HepG2 (cell line): Measurements from ENCODE around the gene C1R. TPM values are rescaled to one million over a fixed set of nuclear protein-coding genes. Genes with fewer than 3 reads are reported as not detected.

Experiments
- ATAC-seq: fragments of 200-7000 bp; cut with Tn5 transposase; 3 replicates; pipeline ENCODE4 v1.9.1; 2020; ENCODE audit warnings: mild to moderate bottlenecking, moderate library complexity
- BruUV-seq: library from RNA; stranded (reverse); fragments of 400-500 nt; replicated peaks from 2 replicates; lab custom pipeline; 2021; lab: Mats Ljungman, UMichigan
- CTCF ChIA-PET: fragments of 300-600 bp; formaldehyde crosslinking; extraction: SDS; loops from one replicate; lab custom pipeline; 2021; ENCODE audit warnings: low total read pairs, inconsistent platforms, low intra/inter-chr PET ratio; lab: Yijun Ruan, JAX
- POLR2A ChIA-PET: fragments of 350-600 bp; sonication (Branson Sonifier 250); formaldehyde crosslinking; loops from one replicate; lab custom pipeline; 2020; ENCODE audit warnings: antibody characterized with exemption, inconsistent platforms; lab: Yijun Ruan, JAX
- DNase-seq: peaks from one replicate; pipeline ENCODE4 v3.0.0-alpha.2; 2015; ENCODE audit warnings: low spot score
- FAIRE-seq: peaks from 3 replicates; lab custom pipeline; 2011; peaks lifted over from hg19 to GRCh38; lab: Jason Lieb, UNC
- H2AFZ ChIP-seq: one replicate; pipeline ENCODE4 v1.6.1; 2011; ENCODE audit warnings: low read length, inconsistent platforms
- H3K27ac ChIP-seq: fragments of 300-600 bp; 3 replicates; pipeline ENCODE4 v1.8.0; 2011; ENCODE audit warnings: mixed run types, mild to moderate bottlenecking, mixed read lengths, low read length, inconsistent platforms; ENCODE audit not compliant: insufficient read depth; ENCODE audit errors: extremely low read length
- H3K27me3 ChIP-seq, 2 experiments: fragments of 200-600 bp in 1 of 2; 2 replicates in 1 of 2; 3 replicates in 1 of 2; pipeline versions ENCODE4 v1.6.0 to v1.8.0; 2011; ENCODE audit warnings: low read length in 2 of 2, mild to moderate bottlenecking in 2 of 2, moderate library complexity in 2 of 2, inconsistent platforms in 1 of 2; ENCODE audit not compliant: insufficient read depth in 2 of 2, control insufficient read depth in 1 of 2
- H3K36me3 ChIP-seq, 2 experiments: fragments of 200-600 bp in 1 of 2; replicated peaks in 1 of 2; 2 replicates in 1 of 2; 3 replicates in 1 of 2; pipeline versions ENCODE4 v1.5.1 to v1.8.0; 2011; ENCODE audit warnings: low read length in 2 of 2, inconsistent platforms in 1 of 2; ENCODE audit not compliant: insufficient read depth in 2 of 2, control insufficient read depth in 1 of 2
- H3K4me1 ChIP-seq: 2 replicates; pipeline ENCODE4 v1.5.1; 2012; ENCODE audit warnings: low read length, inconsistent platforms; ENCODE audit not compliant: insufficient read depth
- H3K4me2 ChIP-seq: 2 replicates; pipeline ENCODE4 v1.6.0; 2011; ENCODE audit warnings: low read depth, low read length, inconsistent platforms
- H3K4me3 ChIP-seq, 3 experiments: fragments of 200-600 bp in 1 of 3; sonication (generic), shearing (Covaris generic) in 1 of 3; replicated peaks in 1 of 3; 2 replicates each; pipeline ENCODE4 v1.5.1; 2011 to 2016; ENCODE audit warnings: low read length in 3 of 3, inconsistent platforms in 2 of 3, low read depth in 2 of 3, mild to moderate bottlenecking in 2 of 3, control low read depth in 1 of 3, mixed read lengths in 1 of 3; ENCODE audit not compliant: insufficient read depth in 1 of 3
- H3K79me2 ChIP-seq: one replicate; pipeline ENCODE4 v1.6.1; 2011; ENCODE audit warnings: low read length, inconsistent platforms; ENCODE audit not compliant: insufficient read depth
- H3K9ac ChIP-seq: 2 replicates; pipeline ENCODE4 v1.6.0; 2011; ENCODE audit warnings: mild to moderate bottlenecking, low read depth, low read length, inconsistent platforms; ENCODE audit not compliant: insufficient read depth
- H3K9me3 ChIP-seq: 2 replicates; pipeline ENCODE4 v1.5.1; 2012; ENCODE audit warnings: mild to moderate bottlenecking, low read length
- H4K20me1 ChIP-seq: 2 replicates; pipeline ENCODE4 v1.6.0; 2011; ENCODE audit warnings: inconsistent platforms, mild to moderate bottlenecking, low read length, moderate library complexity; ENCODE audit not compliant: insufficient read depth
- CEBPB ChIP-seq: IDR thresholded peaks from 2 replicates; pipeline ENCODE4 v1.6.1; 2011; ENCODE audit warnings: low read depth, low read length, improper control_type of control experiment, borderline replicate concordance
- KDM2A ChIP-seq: sonication (generic); formaldehyde crosslinking; IDR thresholded peaks from 2 replicates; pipeline ENCODE4 v1.4.0; 2020; ENCODE audit warnings: low read depth, missing genetic modification reagents, borderline replicate concordance
- KDM4B ChIP-seq: sonication (generic); formaldehyde crosslinking; IDR thresholded peaks from 2 replicates; pipeline ENCODE4 v1.4.0; 2020; ENCODE audit warnings: missing genetic modification reagents
- KLF9 ChIP-seq: IDR thresholded peaks from 2 replicates; pipeline ENCODE4 v1.6.1; 2016; ENCODE audit warnings: low read depth
- SYNCRIP ChIP-seq: fragments of 200-400 bp; formaldehyde crosslinking; IDR thresholded peaks from 2 replicates; pipeline ENCODE4 v1.6.1; 2018; ENCODE audit warnings: mild to moderate bottlenecking, low read depth, low read length; ENCODE audit not compliant: insufficient read depth
- TOE1 ChIP-seq: sonication (generic); formaldehyde crosslinking; IDR thresholded peaks from 2 replicates; pipeline ENCODE4 v1.4.0; 2020; ENCODE audit warnings: mild to moderate bottlenecking, missing genetic modification reagents
- ZNF317 ChIP-seq: sonication (generic); formaldehyde crosslinking; IDR thresholded peaks from 2 replicates; pipeline ENCODE4 v1.5.0; 2020; ENCODE audit warnings: mild to moderate bottlenecking, missing genetic modification reagents
- WGBS: methylation state at CpG from one replicate; pipeline ENCODE4 v1.1.6; 2017; ENCODE audit warnings: low lambda C conversion rate; 5-methylcytosine and 5-hydroxymethylcytosine counted together
- in situ Hi-C: cut with HindIII; loops from 2 replicates; pipeline ENCODE4 v1.10.0; 2017; ENCODE audit warnings: low pct_unique_long_range_greater_than_20kb; ENCODE audit not compliant: extremely low pct_ligation_motif_present
- intact Hi-C: fragments of 100-400 bp; cut with micrococcal nuclease; formaldehyde crosslinking; loops from one replicate; pipeline ENCODE4 v1.10.0; 2022; ENCODE audit not compliant: unreplicated experiment
- polyA plus RNA-seq, 8 experiments: library from polyadenylated mRNA; depleted of rRNA in 3 of 8; stranded (reverse) in 7 of 8; unstranded in 1 of 8; fragments of >200 nt; fragmentation: Illumina TruSeq in 4 of 8; extraction: Trizol in 4 of 8; gene quantifications; 2 replicates each; pipeline versions ENCODE4 v1.2.1 to v1.2.3, GENCODE V29; 2011 to 2016; ENCODE audit warnings: low read depth in 4 of 8, missing spikeins in 1 of 8, mixed read lengths in 1 of 8; ENCODE audit not compliant: insufficient read depth in 1 of 8
- total RNA-seq, 5 experiments: library from RNA; depleted of rRNA; stranded (reverse); fragments of >200 nt; fragmentation: Illumina TruSeq; extraction: Trizol; gene quantifications; 2 replicates each; pipeline ENCODE4 v1.2.3, GENCODE V29; 2016; ENCODE audit warnings: low read depth in 1 of 5
- TF ChIP-seq, protein P1 (sequence below): sonication (generic); formaldehyde crosslinking; conservative IDR thresholded peaks from 2 replicates; pipeline ENCODE4 v1.4.0; 2020; ENCODE audit warnings: missing genetic modification reagents
- TF ChIP-seq, protein P2 (sequence below): IDR thresholded peaks from 2 replicates; pipeline ENCODE4 v1.6.1; 2016; ENCODE audit warnings: missing biosample characterization, missing genetic modification reagents, low read depth
- TF ChIP-seq, protein P3 (sequence below): sonication (generic); formaldehyde crosslinking; IDR thresholded peaks from 2 replicates; pipeline ENCODE4 v1.4.0; 2020; ENCODE audit warnings: missing genetic modification reagents
- TF ChIP-seq, protein P4 (sequence below): sonication (generic); formaldehyde crosslinking; IDR thresholded peaks from 2 replicates; pipeline ENCODE4 v1.4.0; 2020; ENCODE audit warnings: missing genetic modification reagents

Gene C1R
- total and polyA plus RNA-seq, 2 of the 13 experiments (the other 11 are each of a cell fraction or from before 2014, with no cell fraction given) = 3.5 to 6.5 TPM

DNA sequence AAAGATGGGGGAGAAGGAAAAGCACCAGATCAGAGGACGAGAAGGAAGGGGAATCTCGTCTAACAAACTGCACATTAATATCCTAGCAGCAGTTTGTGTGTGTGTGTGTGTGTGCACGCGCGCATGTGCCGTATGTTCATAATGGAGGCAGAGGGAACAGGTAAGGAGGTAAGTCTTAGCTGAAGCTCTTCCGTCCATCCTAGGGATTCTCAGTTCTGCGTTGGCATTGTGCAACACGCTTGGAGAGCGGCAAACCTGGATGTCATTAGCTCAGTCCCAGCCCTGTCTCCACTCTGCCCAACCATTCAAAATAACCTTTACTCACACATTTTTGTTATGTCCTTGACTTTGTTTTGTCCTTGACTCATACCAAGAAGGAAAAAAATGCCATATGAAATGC, 1.6 kb upstream of the C1R start:
- Histone ChIP-seq H4K20me1 (no peaks in the 10 kb centered on the region; the same call in 1 of the 2 replicates), H3K36me3 (no peaks in the 10 kb centered on the region), H3K27me3 (peaks cover 0 to 2% of the 10 kb centered on the region in 2 experiments; a peak in 1 of 5 replicates), H3K4me3 (no peak overlapping the region), H3K79me2 (no peaks in the 10 kb centered on the region), H3K4me2 (no peak overlapping the region), H3K9ac (no peak overlapping the region), H3K27ac (no peak overlapping the region), H3K4me1 (peaks cover 27% of the 10 kb centered on the region), H2AFZ (no peak overlapping the region), H3K9me3 (no peaks in the 10 kb centered on the region)
- in situ Hi-C loops = loop anchor here (5.0 kb wide), 1 partner anchor 37 kb away; no protein-coding TSS in a partner anchor
- 52% methylated on average over 10 of the region's 10 CpGs for WGBS
- no TSS peak for BruUV-seq
- FAIRE-seq (no peak), ATAC-seq (no peak), DNase-seq (no peak)
- ChIA-PET CTCF (interaction anchor here (5.0 kb wide), 1 partner anchor 33 kb away, joined by 45 read pairs; the partner anchor contains the start of gene C1S), POLR2A (interaction anchor here (0.9 to 3.6 kb wide), 3 partner anchors 14 to 150 kb away, joined by 3 to 34 read pairs (median 9); partner anchors contain the start of genes C12orf57, C1RL and RNU7-1)
- intact Hi-C loops = loop anchor here (2.0 kb wide), 1 partner anchor 15 kb away; the partner anchor contains the start of gene C1RL
- no peak for TF ChIP-seq ZNF317 (CRISPR knock-in tag)
- TF ChIP-seq, protein P1, sequence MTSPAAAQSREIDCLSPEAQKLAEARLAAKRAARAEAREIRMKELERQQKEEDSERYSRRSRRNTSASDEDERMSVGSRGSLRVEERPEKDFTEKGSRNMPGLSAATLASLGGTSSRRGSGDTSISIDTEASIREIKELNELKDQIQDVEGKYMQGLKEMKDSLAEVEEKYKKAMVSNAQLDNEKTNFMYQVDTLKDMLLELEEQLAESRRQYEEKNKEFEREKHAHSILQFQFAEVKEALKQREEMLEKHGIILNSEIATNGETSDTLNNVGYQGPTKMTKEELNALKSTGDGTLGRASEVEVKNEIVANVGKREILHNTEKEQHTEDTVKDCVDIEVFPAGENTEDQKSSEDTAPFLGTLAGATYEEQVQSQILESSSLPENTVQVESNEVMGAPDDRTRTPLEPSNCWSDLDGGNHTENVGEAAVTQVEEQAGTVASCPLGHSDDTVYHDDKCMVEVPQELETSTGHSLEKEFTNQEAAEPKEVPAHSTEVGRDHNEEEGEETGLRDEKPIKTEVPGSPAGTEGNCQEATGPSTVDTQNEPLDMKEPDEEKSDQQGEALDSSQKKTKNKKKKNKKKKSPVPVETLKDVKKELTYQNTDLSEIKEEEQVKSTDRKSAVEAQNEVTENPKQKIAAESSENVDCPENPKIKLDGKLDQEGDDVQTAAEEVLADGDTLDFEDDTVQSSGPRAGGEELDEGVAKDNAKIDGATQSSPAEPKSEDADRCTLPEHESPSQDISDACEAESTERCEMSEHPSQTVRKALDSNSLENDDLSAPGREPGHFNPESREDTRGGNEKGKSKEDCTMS (CRISPR knock-in tag) = no peak
- no peak for TF ChIP-seq KLF9 (CRISPR knock-in tag)
- TF ChIP-seq, protein P2, sequence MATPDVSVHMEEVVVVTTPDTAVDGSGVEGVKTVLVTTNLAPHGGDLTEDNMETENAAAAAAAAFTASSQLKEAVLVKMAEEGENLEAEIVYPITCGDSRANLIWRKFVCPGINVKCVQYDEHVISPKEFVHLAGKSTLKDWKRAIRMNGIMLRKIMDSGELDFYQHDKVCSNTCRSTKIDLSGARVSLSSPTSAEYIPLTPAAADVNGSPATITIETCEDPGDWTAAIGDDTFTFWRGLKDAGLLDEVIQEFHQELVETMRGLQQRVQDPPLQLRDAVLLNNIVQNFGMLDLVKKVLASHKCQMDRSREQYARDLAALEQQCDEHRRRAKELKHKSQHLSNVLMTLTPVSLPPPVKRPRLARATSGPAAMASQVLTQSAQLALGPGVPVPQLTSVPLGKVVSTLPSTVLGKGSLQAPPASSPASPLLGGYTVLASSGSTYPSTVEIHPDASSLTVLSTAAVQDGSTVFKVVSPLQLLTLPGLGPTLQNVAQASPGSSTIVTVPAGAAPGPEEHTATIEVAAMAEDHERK (CRISPR knock-in tag) = no peak
- TF ChIP-seq KDM2A (CRISPR knock-in tag) = peak; percentile 68; the same call in 1 of the 2 replicates
- TF ChIP-seq, protein P3, sequence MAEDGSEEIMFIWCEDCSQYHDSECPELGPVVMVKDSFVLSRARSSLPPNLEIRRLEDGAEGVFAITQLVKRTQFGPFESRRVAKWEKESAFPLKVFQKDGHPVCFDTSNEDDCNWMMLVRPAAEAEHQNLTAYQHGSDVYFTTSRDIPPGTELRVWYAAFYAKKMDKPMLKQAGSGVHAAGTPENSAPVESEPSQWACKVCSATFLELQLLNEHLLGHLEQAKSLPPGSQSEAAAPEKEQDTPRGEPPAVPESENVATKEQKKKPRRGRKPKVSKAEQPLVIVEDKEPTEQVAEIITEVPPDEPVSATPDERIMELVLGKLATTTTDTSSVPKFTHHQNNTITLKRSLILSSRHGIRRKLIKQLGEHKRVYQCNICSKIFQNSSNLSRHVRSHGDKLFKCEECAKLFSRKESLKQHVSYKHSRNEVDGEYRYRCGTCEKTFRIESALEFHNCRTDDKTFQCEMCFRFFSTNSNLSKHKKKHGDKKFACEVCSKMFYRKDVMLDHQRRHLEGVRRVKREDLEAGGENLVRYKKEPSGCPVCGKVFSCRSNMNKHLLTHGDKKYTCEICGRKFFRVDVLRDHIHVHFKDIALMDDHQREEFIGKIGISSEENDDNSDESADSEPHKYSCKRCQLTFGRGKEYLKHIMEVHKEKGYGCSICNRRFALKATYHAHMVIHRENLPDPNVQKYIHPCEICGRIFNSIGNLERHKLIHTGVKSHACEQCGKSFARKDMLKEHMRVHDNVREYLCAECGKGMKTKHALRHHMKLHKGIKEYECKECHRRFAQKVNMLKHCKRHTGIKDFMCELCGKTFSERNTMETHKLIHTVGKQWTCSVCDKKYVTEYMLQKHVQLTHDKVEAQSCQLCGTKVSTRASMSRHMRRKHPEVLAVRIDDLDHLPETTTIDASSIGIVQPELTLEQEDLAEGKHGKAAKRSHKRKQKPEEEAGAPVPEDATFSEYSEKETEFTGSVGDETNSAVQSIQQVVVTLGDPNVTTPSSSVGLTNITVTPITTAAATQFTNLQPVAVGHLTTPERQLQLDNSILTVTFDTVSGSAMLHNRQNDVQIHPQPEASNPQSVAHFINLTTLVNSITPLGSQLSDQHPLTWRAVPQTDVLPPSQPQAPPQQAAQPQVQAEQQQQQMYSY = no peak
- no peak for TF ChIP-seq SYNCRIP
- TF ChIP-seq, protein P4, sequence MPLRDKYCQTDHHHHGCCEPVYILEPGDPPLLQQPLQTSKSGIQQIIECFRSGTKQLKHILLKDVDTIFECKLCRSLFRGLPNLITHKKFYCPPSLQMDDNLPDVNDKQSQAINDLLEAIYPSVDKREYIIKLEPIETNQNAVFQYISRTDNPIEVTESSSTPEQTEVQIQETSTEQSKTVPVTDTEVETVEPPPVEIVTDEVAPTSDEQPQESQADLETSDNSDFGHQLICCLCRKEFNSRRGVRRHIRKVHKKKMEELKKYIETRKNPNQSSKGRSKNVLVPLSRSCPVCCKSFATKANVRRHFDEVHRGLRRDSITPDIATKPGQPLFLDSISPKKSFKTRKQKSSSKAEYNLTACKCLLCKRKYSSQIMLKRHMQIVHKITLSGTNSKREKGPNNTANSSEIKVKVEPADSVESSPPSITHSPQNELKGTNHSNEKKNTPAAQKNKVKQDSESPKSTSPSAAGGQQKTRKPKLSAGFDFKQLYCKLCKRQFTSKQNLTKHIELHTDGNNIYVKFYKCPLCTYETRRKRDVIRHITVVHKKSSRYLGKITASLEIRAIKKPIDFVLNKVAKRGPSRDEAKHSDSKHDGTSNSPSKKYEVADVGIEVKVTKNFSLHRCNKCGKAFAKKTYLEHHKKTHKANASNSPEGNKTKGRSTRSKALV (CRISPR knock-in tag) = no peak
- no peak for TF ChIP-seq TOE1 (CRISPR knock-in tag)
- TF ChIP-seq CEBPB = peak; percentile 78; the same call in 1 of the 2 replicates
- TF ChIP-seq KDM4B (CRISPR knock-in tag) = no peak
